Measurements from ENCODE around the gene LGALS4. TPM values are rescaled to one million over a fixed set of nuclear protein-coding genes. Genes with fewer than 3 reads are reported as not detected.
"Not testable (repeated sequence)": the region's sequence is repeated elsewhere in the genome, so short reads cannot be mapped to it uniquely, and the experiment has no call there.

The LGALS4 gene
- 1,000 to 10,000 TPM; 6,357 to 8,309 TPM for total RNA-seq

- no peak for TF ChIP-seq CTCF (IDR thresholded peaks at IDR 0.05)
- peak within 1 kb of the TSS; percentile 72 for H3K4me3 ChIP-seq
Observed at GRCh38 chr19:38812841-38813320, at the start of gene LGALS4. TSS of gene LGALS4 (minus strand) at chr19:38812945. CDS start at chr19:38812886, 59 bp downstream.

GRCh38 chr19:38861368-38861767, 48.6 kb upstream of the LGALS4 start:
- Histone ChIP-seq H3K27ac (no peak overlapping the region), H3K27me3 (no peaks in the 10 kb centered on the region), H3K9ac (ENCODE audit: low read depth in 2 of 2, low read length in 2 of 2) (no peak overlapping the region), H3K4me1 (peaks cover 20% of the 10 kb centered on the region), H3K36me3 (no peaks in the 10 kb centered on the region), H3K4me3 (no peak overlapping the region), H3K9me3 (no peaks in the 10 kb centered on the region)
- intact Hi-C loops (cut with DNase I), result no loop called here
- no peak for TF ChIP-seq CTCF (IDR thresholded peaks at IDR 0.05)
- DNase-seq, result no peak

More at GRCh38 chr19:38812841-38813320, at the start of gene LGALS4:
- DNase-seq, result peak; percentile 96
- H3K36me3 ChIP-seq, result peaks cover 7% of the 10 kb centered on the region
- intact Hi-C loops (cut with DNase I), result loop anchor here (5.0 kb wide), 1 partner anchor 34 kb away; the partner anchor contains the start of gene HNRNPL
- H3K27me3 ChIP-seq, result no peaks in the 10 kb centered on the region
- H3K4me1 ChIP-seq, result peaks cover 8% of the 10 kb centered on the region
- H3K9ac ChIP-seq (ENCODE audit: low read depth in 2 of 2, low read length in 2 of 2), result peak within 1 kb of the TSS; percentile 77 to 94
- H3K9me3 ChIP-seq, result no peaks in the 10 kb centered on the region
- peak within 1 kb of the TSS; percentile 93 for H3K27ac ChIP-seq

- H3K36me3 ChIP-seq; H3K27me3 ChIP-seq; H3K4me3 ChIP-seq; intact Hi-C loops (cut with DNase I); H3K9me3 ChIP-seq; H3K9ac ChIP-seq (ENCODE audit: low read depth in 2 of 2, low read length in 2 of 2); H3K27ac ChIP-seq: not testable (repeated sequence)
- H3K4me1 ChIP-seq, result peaks cover 20% of the 10 kb centered on the region
- peak; percentile 49 for DNase-seq
Observed at GRCh38 chr19:38859631-38860204, 47.0 kb upstream of the LGALS4 start.

- Histone ChIP-seq H3K4me1 (peaks cover 3% of the 10 kb centered on the region), H3K9ac (ENCODE audit: low read depth in 2 of 2, low read length in 2 of 2) (no peak overlapping the region), H3K9me3 (no peaks in the 10 kb centered on the region), H3K27me3 (no peaks in the 10 kb centered on the region), H3K27ac (peak overlapping the region; percentile 27), H3K4me3 (no peak overlapping the region), H3K36me3 (no peaks in the 10 kb centered on the region)
- no peak for TF ChIP-seq CTCF (IDR thresholded peaks at IDR 0.05)
- DNase-seq, result no peak
- intact Hi-C loops (cut with DNase I), result no loop called here
Observed at GRCh38 chr19:38856813-38857212, 44.1 kb upstream of the LGALS4 start.

- H3K27me3 ChIP-seq; H3K4me3 ChIP-seq; H3K4me1 ChIP-seq; H3K36me3 ChIP-seq; DNase-seq; H3K9ac ChIP-seq (ENCODE audit: low read depth in 2 of 2, low read length in 2 of 2); intact Hi-C loops (cut with DNase I); H3K9me3 ChIP-seq; H3K27ac ChIP-seq: not testable (repeated sequence)
Observed at GRCh38 chr19:38855751-38856150, 43.0 kb upstream of the LGALS4 start.

- intact Hi-C loops (cut with DNase I); H3K36me3 ChIP-seq; H3K4me1 ChIP-seq; DNase-seq; H3K27ac ChIP-seq; H3K4me3 ChIP-seq; H3K27me3 ChIP-seq; H3K9me3 ChIP-seq; H3K9ac ChIP-seq (ENCODE audit: low read depth in 2 of 2, low read length in 2 of 2): not testable (repeated sequence)
Observed at GRCh38 chr19:38854961-38855360, 42.2 kb upstream of the LGALS4 start.

GRCh38 chr19:38853214-38853613, 40.5 kb upstream of the LGALS4 start:
- H3K9ac ChIP-seq (ENCODE audit: low read depth in 2 of 2, low read length in 2 of 2), result peak overlapping the region in 1 of 2 donors; percentile 85
- intact Hi-C loops (cut with DNase I), result no loop called here
- TF ChIP-seq CTCF (IDR thresholded peaks at IDR 0.05), result no peak

More at GRCh38 chr19:38853214-38853613, 40.5 kb upstream of the LGALS4 start:
- Histone ChIP-seq H3K9me3 (no peaks in the 10 kb centered on the region), H3K4me3 (no peak overlapping the region), H3K36me3 (no peaks in the 10 kb centered on the region), H3K4me1 (peaks cover 6% of the 10 kb centered on the region), H3K27ac (peak overlapping the region; percentile 94), H3K27me3 (no peaks in the 10 kb centered on the region)
- no peak for DNase-seq
